IPS DF 4.7 (cell line): ENCODE results near the gene AGMO.

Experiments used
- DNase-seq: peaks from one replicate; pipeline ENCODE4 v3.0.0-alpha.2; 2013; ENCODE audit warnings: low spot score; ENCODE audit errors: extremely low read depth

The AGMO gene

GRCh38 chr7:15236952-15237351 lies 324.9 kb downstream of the AGMO start:
- no peak for DNase-seq

- no peak for DNase-seq
Observed at GRCh38 chr7:15234431-15234830, 327.4 kb downstream of the AGMO start.

GRCh38 chr7:15228831-15229230 lies 333.0 kb downstream of the AGMO start:
- no peak for DNase-seq

- no peak for DNase-seq
Observed at GRCh38 chr7:15225981-15226380, 335.8 kb downstream of the AGMO start.

- no peak for DNase-seq
Observed at GRCh38 chr7:15219758-15220157, 342.1 kb downstream of the AGMO start.

GRCh38 chr7:15218261-15218660 lies 343.6 kb downstream of the AGMO start:
- DNase-seq = no peak

GRCh38 chr7:15215616-15216015 lies 346.2 kb downstream of the AGMO start:
- no peak for DNase-seq

GRCh38 chr7:15214976-15215375 lies 346.8 kb downstream of the AGMO start:
- no peak for DNase-seq

GRCh38 chr7:15213093-15213492 lies 348.7 kb downstream of the AGMO start:
- no peak for DNase-seq

GRCh38 chr7:15209429-15209828 lies 352.4 kb downstream of the AGMO start:
- no peak for DNase-seq

GRCh38 chr7:15204421-15204820 lies 357.4 kb downstream of the AGMO start:
- no peak for DNase-seq

- no peak for DNase-seq
Observed at GRCh38 chr7:15199482-15199881, 362.3 kb downstream of the AGMO start.

- DNase-seq = no peak
Observed at GRCh38 chr7:15197042-15197977, 364.5 kb downstream of the AGMO start.

GRCh38 chr7:15178065-15178464 lies 383.8 kb downstream of the AGMO start:
- DNase-seq = no peak

- no peak for DNase-seq
Observed at GRCh38 chr7:15176089-15176488, 385.7 kb downstream of the AGMO start.

- DNase-seq = no peak
Observed at GRCh38 chr7:15175152-15175551, 386.7 kb downstream of the AGMO start.

GRCh38 chr7:15174485-15174884 lies 387.3 kb downstream of the AGMO start:
- no peak for DNase-seq

GRCh38 chr7:15168489-15168888 lies 393.3 kb downstream of the AGMO start:
- no peak for DNase-seq

GRCh38 chr7:15167912-15168311 lies 393.9 kb downstream of the AGMO start:
- DNase-seq = no peak

GRCh38 chr7:15166620-15167019 lies 395.2 kb downstream of the AGMO start:
- DNase-seq = no peak

GRCh38 chr7:15159261-15159660 lies 402.6 kb downstream of the AGMO start:
- DNase-seq = no peak

GRCh38 chr7:15158141-15158810 lies 403.5 kb downstream of the AGMO start:
- no peak for DNase-seq
